BLaER1 (cell line): ENCODE data around the gene LRRC15.
A peak's percentile ranks its signal among the peaks of the same experiment; 100 is the strongest.

Experiments
- H3K27ac ChIP-seq: shearing (Covaris generic); formaldehyde crosslinking; 2 replicates; pipeline ENCODE4 v1.8.1; 2022
- H3K27me3 ChIP-seq: shearing (Covaris generic); formaldehyde crosslinking; 2 replicates; pipeline ENCODE4 v1.8.1; 2022
- H3K36me3 ChIP-seq: shearing (Covaris generic); formaldehyde crosslinking; 2 replicates; pipeline ENCODE4 v1.8.1; 2022
- H3K4me1 ChIP-seq: shearing (Covaris generic); formaldehyde crosslinking; 2 replicates; pipeline ENCODE4 v1.8.1; 2022
- H3K4me2 ChIP-seq: shearing (Covaris generic); formaldehyde crosslinking; 2 replicates; pipeline ENCODE4 v1.8.1; 2022
- H3K4me3 ChIP-seq: shearing (Covaris generic); formaldehyde crosslinking; 2 replicates; pipeline ENCODE4 v1.8.1; 2022
- H3K9ac ChIP-seq: shearing (Covaris generic); formaldehyde crosslinking; 2 replicates; pipeline ENCODE4 v1.8.1; 2022
- H3K9me3 ChIP-seq: shearing (Covaris generic); formaldehyde crosslinking; 2 replicates; pipeline ENCODE4 v1.8.1; 2022
- H4K20me1 ChIP-seq: shearing (Covaris generic); formaldehyde crosslinking; 2 replicates; pipeline ENCODE4 v1.8.1; 2022
- Cebpa-rat ChIP-seq: shearing (Covaris generic); IDR thresholded peaks from 2 replicates; pipeline ENCODE4 v1.8.1; 2022

Gene LRRC15

DNA sequence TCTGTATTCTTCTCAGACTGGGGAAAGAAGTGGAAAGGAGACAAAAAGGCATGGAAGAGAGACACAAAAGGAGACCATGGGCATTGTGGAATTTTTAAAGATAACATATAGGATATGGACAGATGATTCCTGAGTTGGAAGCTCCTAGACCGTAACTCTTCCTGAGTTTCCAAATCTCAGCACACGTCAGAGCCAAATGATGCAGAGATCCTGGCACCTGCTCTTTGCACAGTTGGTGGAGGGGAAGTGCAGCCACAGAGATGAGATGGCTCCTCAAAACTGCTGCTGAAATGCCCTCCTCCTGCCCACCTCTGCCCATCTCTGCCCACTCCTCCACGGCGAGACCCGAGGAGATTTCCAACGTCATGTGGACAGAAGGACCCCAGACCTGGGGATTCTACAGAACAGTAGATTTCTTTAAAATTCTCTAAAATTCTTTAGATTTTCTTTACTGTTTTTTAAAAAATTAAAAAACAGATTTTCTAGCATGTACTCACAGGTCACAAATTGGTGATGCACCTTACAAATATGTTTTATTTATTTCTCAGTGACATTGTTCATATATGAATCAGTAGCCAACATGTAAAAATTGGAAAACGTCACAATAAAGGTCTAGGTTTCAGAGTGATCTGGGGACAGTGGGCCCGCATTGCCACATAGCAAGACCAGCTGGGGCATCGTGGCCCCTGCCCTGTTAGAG is 26.5 kb downstream of the LRRC15 start:
- Histone ChIP-seq H3K9ac (peak overlapping the region; percentile 44), H3K4me1 (peaks cover 70% of the 10 kb centered on the region), H3K27ac (peak overlapping the region; percentile 80), H3K4me2 (peak overlapping the region; percentile 84), H3K9me3 (no peaks in the 10 kb centered on the region), H3K36me3 (no peaks in the 10 kb centered on the region), H3K27me3 (no peaks in the 10 kb centered on the region), H4K20me1 (no peaks in the 10 kb centered on the region), H3K4me3 (peak overlapping the region; percentile 19; the same call in 1 of the 2 replicates)
- no peak for TF ChIP-seq Cebpa-rat

- Histone ChIP-seq H3K4me2 (peak overlapping the region; percentile 84), H3K27ac (peak overlapping the region; percentile 80), H3K4me3 (no peak overlapping the region), H3K36me3 (no peaks in the 10 kb centered on the region), H3K27me3 (no peaks in the 10 kb centered on the region), H3K9ac (peak overlapping the region; percentile 21; the same call in 1 of the 2 replicates), H3K9me3 (no peaks in the 10 kb centered on the region), H4K20me1 (no peaks in the 10 kb centered on the region), H3K4me1 (peaks cover 76% of the 10 kb centered on the region)
- TF ChIP-seq Cebpa-rat: no peak
Measured at GRCh38 chr3:194340757-194341400, 28.7 kb downstream of the LRRC15 start.

- peaks cover 78% of the 10 kb centered on the region for H3K4me1 ChIP-seq
- no peak for TF ChIP-seq Cebpa-rat
- no peaks in the 10 kb centered on the region for H3K36me3 ChIP-seq
- no peak overlapping the region for H3K4me3 ChIP-seq
- no peaks in the 10 kb centered on the region for H4K20me1 ChIP-seq
- no peak overlapping the region for H3K27ac ChIP-seq
- H3K9ac ChIP-seq: no peak overlapping the region
- peak overlapping the region; percentile 84; the same call in 1 of the 2 replicates for H3K4me2 ChIP-seq
- no peaks in the 10 kb centered on the region for H3K9me3 ChIP-seq
- H3K27me3 ChIP-seq: no peaks in the 10 kb centered on the region
Measured at GRCh38 chr3:194339840-194340239, 29.7 kb downstream of the LRRC15 start.

GRCh38 chr3:194339356-194339755 is 30.2 kb downstream of the LRRC15 start:
- Histone ChIP-seq H3K4me1 (peaks cover 73% of the 10 kb centered on the region), H3K4me3 (no peak overlapping the region), H4K20me1 (no peaks in the 10 kb centered on the region), H3K4me2 (no peak overlapping the region), H3K9me3 (no peaks in the 10 kb centered on the region), H3K27me3 (no peaks in the 10 kb centered on the region), H3K27ac (no peak overlapping the region), H3K9ac (no peak overlapping the region), H3K36me3 (no peaks in the 10 kb centered on the region)
- no peak for TF ChIP-seq Cebpa-rat

DNA sequence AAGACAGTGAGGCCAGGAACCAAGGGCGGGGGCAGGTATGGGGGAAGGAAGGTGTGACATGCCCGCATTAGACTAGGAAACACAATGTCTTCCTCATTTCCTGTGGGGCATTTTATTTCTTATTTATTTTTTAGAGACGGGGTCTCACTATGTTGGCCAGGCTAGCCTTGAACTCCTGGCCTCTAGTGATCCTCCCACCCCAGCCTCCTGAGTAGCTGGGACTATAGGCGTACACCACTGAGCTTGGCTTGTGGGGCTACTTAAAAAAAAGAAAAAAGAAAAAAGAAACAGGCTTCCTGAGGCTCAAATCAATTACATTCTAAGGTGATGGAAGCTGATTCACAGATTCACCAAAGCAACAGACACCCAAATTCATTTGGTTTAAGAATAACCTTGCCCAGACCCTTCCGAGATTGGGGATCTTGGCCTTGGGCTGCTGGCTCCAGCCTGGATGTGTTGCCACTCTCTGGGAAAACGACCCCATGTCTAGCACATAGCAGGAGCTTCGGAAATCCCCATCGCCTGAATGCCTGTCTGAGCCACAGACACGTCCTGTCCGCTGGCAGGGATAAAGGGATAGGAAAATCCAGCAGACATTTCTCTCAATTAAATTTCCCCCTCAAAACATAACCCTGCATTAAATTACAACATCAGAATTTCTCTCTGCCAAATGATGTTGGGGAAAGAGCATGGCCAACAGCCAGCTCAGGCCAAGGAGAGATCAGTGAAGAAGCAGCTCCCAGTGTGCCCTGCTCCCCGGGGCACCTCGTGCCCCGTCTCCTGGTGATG is 31.4 kb downstream of the LRRC15 start:
- TF ChIP-seq Cebpa-rat: no peak
- H4K20me1 ChIP-seq: no peaks in the 10 kb centered on the region
- no peaks in the 10 kb centered on the region for H3K9me3 ChIP-seq
- H3K4me1 ChIP-seq: peaks cover 66% of the 10 kb centered on the region
- no peaks in the 10 kb centered on the region for H3K36me3 ChIP-seq
- no peak overlapping the region for H3K9ac ChIP-seq
- H3K27ac ChIP-seq: no peak overlapping the region
- no peak overlapping the region for H3K4me3 ChIP-seq
- no peak overlapping the region for H3K4me2 ChIP-seq
- H3K27me3 ChIP-seq: peaks cover 6% of the 10 kb centered on the region

GRCh38 chr3:194336601-194337355 is 32.8 kb downstream of the LRRC15 start:
- Histone ChIP-seq H3K27me3 (peaks cover 20% of the 10 kb centered on the region), H3K4me1 (peaks cover 54% of the 10 kb centered on the region), H3K36me3 (no peaks in the 10 kb centered on the region), H3K9me3 (no peaks in the 10 kb centered on the region), H3K27ac (0 out of 2 replicates have a peak overlapping the region, but pooled peaks have one; percentile 14), H3K4me3 (no peak overlapping the region), H4K20me1 (no peaks in the 10 kb centered on the region), H3K4me2 (peak overlapping the region; percentile 31), H3K9ac (no peak overlapping the region)
- TF ChIP-seq Cebpa-rat: no peak

DNA sequence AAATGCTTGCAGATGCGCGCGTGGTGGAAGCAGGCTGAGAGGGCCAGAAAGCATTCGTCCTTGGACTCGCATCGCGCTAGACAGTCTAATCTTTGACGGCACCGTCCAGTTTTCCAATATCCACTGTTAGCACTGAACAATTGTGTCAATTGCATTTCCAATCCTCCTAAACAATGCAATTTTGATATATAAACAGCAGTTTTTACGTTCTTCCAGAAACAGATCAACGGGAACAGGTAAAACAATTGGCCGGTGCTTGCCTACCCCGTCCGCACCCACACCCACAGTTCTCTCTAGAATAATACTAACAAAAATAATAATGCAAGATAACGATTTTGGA is 35.6 kb downstream of the LRRC15 start:
- Histone ChIP-seq H3K9ac (no peak overlapping the region), H3K4me1 (peaks cover 39% of the 10 kb centered on the region), H3K9me3 (no peaks in the 10 kb centered on the region), H4K20me1 (no peaks in the 10 kb centered on the region), H3K27me3 (peaks cover 23% of the 10 kb centered on the region), H3K27ac (no peak overlapping the region), H3K4me3 (0 out of 2 replicates have a peak overlapping the region, but pooled peaks have one; percentile 66), H3K4me2 (peak overlapping the region; percentile 90), H3K36me3 (no peaks in the 10 kb centered on the region)
- no peak for TF ChIP-seq Cebpa-rat

- peak overlapping the region; percentile 25; the same call in 1 of the 2 replicates for H3K9ac ChIP-seq
Measured at GRCh38 chr3:194333212-194333980, 36.1 kb downstream of the LRRC15 start.

DNA sequence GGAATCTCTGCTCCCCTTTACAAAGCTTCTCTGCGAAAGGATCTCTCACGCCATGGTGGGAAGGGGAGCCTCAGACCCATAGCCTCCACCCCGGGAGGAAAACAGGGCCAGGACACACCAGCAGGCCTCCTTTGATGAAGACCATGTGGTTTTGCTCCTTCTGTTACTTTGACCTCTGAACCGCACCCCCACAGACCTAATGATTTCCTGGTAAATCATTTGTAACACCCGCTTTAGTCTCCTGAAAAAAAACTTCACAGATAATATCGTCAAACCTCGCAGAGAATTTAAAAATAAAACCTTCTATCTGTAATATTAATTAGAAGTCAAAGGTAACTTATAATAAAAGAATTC is 36.7 kb downstream of the LRRC15 start:
- Histone ChIP-seq H3K36me3 (no peaks in the 10 kb centered on the region), H3K9me3 (no peaks in the 10 kb centered on the region), H3K4me2 (no peak overlapping the region), H3K4me1 (peaks cover 33% of the 10 kb centered on the region), H3K27ac (no peak overlapping the region), H3K27me3 (peaks cover 23% of the 10 kb centered on the region), H3K9ac (no peak overlapping the region), H3K4me3 (no peak overlapping the region), H4K20me1 (no peaks in the 10 kb centered on the region)
- TF ChIP-seq Cebpa-rat: no peak

More at GRCh38 chr3:194333212-194333980, 36.1 kb downstream of the LRRC15 start:
- TF ChIP-seq Cebpa-rat: no peak
- no peak overlapping the region for H3K27ac ChIP-seq
- peaks cover 39% of the 10 kb centered on the region for H3K4me1 ChIP-seq
- no peaks in the 10 kb centered on the region for H4K20me1 ChIP-seq
- peaks cover 23% of the 10 kb centered on the region for H3K27me3 ChIP-seq
- H3K36me3 ChIP-seq: no peaks in the 10 kb centered on the region
- H3K4me2 ChIP-seq: peak overlapping the region; percentile 90
- peak overlapping the region; percentile 66 for H3K4me3 ChIP-seq
- H3K9me3 ChIP-seq: no peaks in the 10 kb centered on the region
